GM19239 (cell line): ENCODE results near the gene SCN2A.
"Not testable (repeated sequence)": the region's sequence is repeated elsewhere in the genome, so short reads cannot be mapped to it uniquely, and the experiment has no call there.

Experiments used
- DNase-seq: peaks from one replicate; pipeline ENCODE4 v3.0.0; 2011; ENCODE audit warnings: low spot score; ENCODE audit not compliant: insufficient read length
- FAIRE-seq: peaks from 2 replicates; lab custom pipeline; 2011; peaks lifted over from hg19 to GRCh38; lab: Jason Lieb, UNC

SCN2A gene

DNA sequence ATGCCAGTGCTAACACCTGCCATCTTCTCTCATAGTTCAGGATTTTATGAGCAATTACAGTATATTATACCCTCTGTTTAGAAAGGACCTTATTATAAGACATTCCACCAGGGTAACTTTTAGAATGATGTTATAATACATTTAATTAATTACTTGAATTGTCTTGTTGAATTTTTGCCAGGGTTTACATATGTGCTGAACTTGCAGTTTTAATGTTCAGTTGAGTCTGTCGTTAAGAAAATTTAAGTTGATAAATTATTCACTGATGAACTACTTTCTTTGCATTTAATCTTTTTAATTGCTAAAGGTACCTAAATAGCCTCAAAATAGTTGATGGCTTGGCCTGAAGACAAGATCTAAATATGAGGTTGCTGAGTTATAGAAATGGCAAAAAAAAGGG, 68.1 kb downstream of the SCN2A start:
- FAIRE-seq (no peak), DNase-seq (no peak)

GRCh38 chr2:165311949-165312348, 72.7 kb downstream of the SCN2A start:
- no peak for FAIRE-seq
- no peak for DNase-seq

- FAIRE-seq: no peak
- DNase-seq: no peak
These were observed 73.8 kb downstream of the SCN2A start for GRCh38 chr2:165312999-165313398.

DNA sequence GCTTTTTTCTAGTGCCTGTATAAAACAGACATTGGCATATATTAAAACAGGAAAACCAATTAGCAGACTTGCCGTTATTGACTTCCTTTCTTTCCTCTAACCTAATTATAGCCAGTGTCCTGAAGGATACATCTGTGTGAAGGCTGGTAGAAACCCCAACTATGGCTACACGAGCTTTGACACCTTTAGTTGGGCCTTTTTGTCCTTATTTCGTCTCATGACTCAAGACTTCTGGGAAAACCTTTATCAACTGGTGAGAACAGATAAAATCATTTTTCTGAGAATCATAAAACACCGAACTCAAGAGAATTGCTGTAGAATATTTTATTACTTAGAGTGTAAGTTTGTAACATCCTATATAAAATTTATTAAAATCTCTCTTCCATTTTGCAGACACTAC, 74.3 kb downstream of the SCN2A start:
- DNase-seq: no peak
- FAIRE-seq: no peak

DNA sequence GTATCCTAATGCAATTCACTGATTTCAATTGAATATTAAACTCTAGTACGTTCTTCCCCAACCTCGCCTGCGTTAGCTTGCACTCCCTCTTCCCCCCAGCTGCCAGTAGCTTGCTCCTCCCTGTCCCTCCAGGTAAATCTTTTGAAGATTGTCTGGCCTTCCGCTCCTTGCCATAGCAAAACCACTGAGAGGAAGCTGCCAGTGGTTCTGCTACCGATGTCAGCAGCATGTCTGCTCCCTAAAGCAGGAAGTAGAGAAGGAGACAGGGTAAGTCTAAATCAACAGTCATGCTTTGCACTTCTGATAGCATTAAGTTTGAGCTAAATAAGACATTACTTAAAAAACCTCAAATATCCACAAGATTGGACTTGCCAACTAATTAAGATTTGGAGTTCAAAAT, 89.1 kb downstream of the SCN2A start:
- FAIRE-seq: no peak

DNA sequence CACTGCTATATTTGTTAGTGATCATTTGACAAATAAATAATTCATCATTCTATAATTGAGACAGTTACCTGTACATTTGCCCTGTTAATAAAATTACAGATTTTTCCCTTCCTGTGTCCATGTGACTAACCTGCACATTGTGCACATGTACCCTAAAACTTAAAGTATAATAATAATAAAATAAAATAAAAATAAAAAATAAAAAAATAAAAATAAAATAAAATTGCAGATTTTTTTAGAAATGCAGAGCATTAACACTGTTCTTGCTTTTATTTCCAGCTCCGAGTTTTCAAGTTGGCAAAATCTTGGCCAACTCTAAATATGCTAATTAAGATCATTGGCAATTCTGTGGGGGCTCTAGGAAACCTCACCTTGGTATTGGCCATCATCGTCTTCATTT, 105.1 kb downstream of the SCN2A start:
- not testable (repeated sequence) for FAIRE-seq

More for the DNA sequence above, 89.1 kb downstream of the SCN2A start:
- no peak for DNase-seq

DNA sequence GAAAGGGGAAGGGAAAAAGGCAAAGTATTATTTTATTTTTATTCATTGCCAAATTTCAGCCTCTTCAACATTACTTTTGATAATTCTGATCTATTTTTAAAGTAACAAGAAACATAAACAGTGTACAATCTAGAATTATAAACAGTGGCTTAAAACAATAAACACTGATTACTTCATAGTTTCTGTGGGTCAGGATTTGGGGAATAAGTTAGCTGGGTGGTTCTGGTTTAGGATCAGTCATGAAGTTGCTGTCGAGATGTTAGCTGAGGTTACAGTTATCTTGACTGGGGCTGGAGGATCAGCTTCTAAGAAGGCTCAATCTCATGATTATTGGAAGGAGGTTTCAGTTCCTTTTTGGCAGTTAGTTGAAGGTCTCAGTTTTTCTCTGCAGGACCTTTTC, 109.2 kb downstream of the SCN2A start:
- DNase-seq: no peak
- FAIRE-seq: no peak

More for the DNA sequence above, 105.1 kb downstream of the SCN2A start:
- not testable (repeated sequence) for DNase-seq

DNA sequence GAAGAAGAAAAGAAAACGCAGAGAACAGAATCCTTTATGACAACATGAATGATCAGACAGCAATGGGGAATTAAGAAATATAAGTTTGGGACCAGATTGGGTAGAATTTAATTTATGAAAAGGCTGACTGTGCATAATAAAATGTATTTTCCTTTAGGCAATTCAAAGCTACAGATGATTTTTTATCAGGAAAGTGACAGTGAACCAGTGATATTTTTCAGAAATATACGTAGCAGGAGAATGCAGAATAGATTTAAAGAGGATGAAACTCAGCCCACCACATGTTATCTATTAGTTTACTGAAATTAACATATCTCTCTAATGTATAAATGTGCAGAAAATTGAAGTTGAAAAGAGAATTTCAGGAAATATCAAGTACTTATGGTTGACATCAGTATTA, 110.0 kb downstream of the SCN2A start:
- DNase-seq (no peak), FAIRE-seq (no peak)

DNA sequence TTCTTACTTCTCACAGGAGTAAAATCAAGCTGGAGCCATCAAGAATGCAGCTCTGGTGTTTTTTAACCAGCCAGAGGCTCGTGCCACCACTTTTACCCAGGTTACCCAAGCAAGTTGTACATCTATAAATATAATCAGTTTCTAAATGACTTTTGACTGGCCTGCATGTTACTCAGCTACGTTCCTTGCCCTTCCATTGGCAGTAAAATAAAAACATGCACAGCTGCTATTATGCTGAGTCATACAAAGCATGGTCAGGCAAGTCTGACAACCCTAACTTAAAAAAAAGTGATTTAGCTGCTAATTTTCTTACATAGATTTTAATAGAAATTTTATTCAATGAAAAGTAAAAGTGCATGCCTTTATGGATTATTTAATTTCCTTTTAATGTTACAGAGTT, 118.5 kb downstream of the SCN2A start:
- no peak for FAIRE-seq
- DNase-seq: no peak

DNA sequence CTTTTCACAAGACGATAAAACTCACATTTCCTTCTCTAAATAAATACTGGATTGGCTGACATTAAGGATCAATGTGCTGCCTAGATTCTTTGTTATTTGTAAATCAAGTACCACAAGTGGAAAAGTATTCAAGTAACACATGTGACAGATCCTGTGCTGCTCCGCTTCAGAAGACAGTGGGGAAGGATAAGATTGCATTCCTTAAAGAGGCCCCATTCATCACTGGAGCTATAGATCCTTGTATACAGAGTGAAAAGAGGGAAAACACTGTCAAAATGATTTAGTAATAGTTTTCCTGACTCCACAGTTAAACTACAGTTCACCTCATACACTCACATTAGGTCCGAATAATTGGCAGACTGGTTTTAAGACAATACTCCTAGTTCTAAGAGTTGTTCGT, 122.3 kb downstream of the SCN2A start:
- FAIRE-seq (no peak), DNase-seq (no peak)

GRCh38 chr2:165369131-165369897, 130.1 kb downstream of the SCN2A start:
- FAIRE-seq (no peak), DNase-seq (no peak)

GRCh38 chr2:165369898-165370296, 130.7 kb downstream of the SCN2A start:
- FAIRE-seq (no peak), DNase-seq (no peak)

GRCh38 chr2:165371356-165371755, 132.1 kb downstream of the SCN2A start:
- DNase-seq (no peak), FAIRE-seq (no peak)

DNA sequence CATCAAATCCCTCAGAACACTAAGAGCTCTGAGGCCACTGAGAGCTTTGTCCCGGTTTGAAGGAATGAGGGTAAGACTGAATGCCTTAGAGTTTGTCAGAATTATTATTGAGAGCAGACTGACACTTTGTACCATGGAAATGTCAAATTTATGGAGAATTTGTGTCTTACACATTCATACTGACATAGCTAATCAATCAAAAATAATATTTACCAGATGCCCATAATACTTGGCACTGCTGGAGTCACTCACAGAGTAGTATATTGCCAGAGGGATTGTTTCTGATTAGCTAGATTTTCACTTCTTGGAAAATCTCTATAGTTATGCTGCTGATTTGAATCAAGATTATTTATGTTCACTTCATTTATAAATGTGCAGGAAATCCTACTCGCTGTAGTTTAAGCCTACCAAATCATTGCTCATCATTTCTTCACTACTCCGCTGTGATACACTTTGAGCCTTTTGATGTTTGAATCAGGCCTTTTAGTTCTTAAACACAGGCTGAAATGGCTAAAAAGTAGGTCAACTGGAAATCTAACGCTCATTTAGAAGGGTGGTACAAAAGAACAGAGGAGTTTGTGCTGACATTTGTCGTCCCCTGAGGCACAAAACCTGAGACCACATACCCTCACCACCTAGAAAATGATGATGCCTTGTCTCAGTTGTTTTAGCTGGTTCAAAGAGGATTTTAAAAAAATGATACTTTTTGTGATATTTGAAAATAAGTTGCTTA, 134.2 kb downstream of the SCN2A start:
- DNase-seq (no peak), FAIRE-seq (no peak)

GRCh38 chr2:165376571-165376975, 137.4 kb downstream of the SCN2A start:
- DNase-seq (no peak), FAIRE-seq (no peak)

DNA sequence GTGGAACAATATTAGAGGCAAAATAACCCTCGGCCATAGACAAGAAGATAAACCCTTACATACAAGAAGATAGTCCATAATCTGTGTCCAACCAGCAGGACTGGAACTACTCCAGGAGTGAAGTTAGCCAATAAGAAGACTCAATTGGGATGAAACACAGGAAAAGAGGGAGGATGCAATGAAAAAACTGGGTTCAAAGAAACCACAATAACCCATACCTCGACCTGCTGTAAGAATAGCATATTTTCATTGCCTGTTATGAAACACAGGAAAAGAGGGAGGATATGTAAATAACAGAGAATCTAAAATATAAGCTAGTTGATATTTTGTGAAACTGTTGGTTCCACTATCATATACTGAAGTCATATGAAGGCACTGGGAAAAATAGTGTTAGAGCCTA, 143.1 kb downstream of the SCN2A start:
- DNase-seq (no peak), FAIRE-seq (no peak)

DNA sequence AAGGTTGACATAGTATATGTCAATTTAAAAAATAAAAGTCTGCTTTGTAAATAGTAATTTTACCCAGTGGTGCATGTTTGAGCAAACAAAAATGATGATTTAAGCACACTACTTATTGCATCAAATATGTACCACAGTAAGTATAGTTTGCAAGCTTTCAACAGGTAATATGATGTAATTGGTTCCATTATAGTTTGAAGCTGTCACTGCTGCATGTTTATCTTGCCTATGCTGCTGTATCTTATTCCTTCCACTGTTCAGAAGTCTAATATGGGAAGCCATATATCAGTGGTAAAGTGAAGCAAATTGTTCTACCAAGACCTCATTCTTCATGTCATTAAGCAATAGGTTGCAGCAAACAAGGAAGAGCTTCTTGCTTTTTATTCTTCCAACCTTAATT, 151.7 kb downstream of the SCN2A start:
- DNase-seq (no peak), FAIRE-seq (no peak)

- no peak for FAIRE-seq
- DNase-seq: no peak
These were observed 152.6 kb downstream of the SCN2A start for GRCh38 chr2:165391791-165392190.

GRCh38 chr2:165398603-165399002, 159.4 kb downstream of the SCN2A start:
- not testable (repeated sequence) for FAIRE-seq

GRCh38 chr2:165401285-165401852, 162.2 kb downstream of the SCN2A start:
- no peak for DNase-seq
- peak; percentile 70 for FAIRE-seq

More at GRCh38 chr2:165398603-165399002, 159.4 kb downstream of the SCN2A start:
- DNase-seq: not testable (repeated sequence)

DNA sequence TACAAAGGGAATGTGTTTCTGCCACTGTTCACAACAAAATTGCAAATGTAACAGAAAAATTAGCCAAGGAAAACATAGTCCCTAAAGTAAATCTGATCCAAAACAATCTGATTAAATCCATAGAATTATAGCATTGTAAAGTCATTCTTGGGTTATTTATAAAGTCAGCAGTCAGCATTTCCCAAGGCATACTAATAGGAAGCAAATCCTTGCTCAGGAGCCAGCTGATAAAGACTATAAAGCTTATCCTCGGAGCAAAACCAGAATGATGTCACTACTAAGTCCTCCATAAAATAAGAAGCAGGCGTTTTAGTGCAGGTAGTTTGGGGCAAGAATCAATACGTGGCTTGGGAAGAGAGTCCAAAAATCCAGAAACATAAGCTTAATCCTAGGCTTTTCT, 162.9 kb downstream of the SCN2A start:
- FAIRE-seq (no peak), DNase-seq (no peak)
